HL-60 (cell line): Measurements from ENCODE around the gene ALDH1B1.

Experiments used
- DNase-seq, 2 experiments: peaks; one replicate each; pipeline ENCODE4 v3.0.0-alpha.2; 2010 to 2020; ENCODE audit warnings: low read depth in 1 of 2, low spot score in 1 of 2
- H3K27ac ChIP-seq: fragments of 250-450 bp; sonication (Bioruptor Pico); replicated peaks from 2 replicates; pipeline ENCODE4 v1.5.1; 2020; ENCODE audit warnings: mild to moderate bottlenecking, moderate library complexity
- H3K27me3 ChIP-seq: fragments of 250-450 bp; sonication (Bioruptor Pico); 2 replicates; pipeline ENCODE4 v1.5.1; 2021; ENCODE audit warnings: mild to moderate bottlenecking, moderate library complexity; ENCODE audit not compliant: insufficient read depth, poor library complexity, severe bottlenecking
- H3K4me3 ChIP-seq: replicated peaks from 2 replicates; pipeline ENCODE4 v1.5.1; 2011; ENCODE audit warnings: mild to moderate bottlenecking, control low read depth, low read length; ENCODE audit not compliant: insufficient read depth
- CTCF ChIP-seq: IDR thresholded peaks from one replicate; pipeline ENCODE4 v1.5.1; 2011; ENCODE audit warnings: low read length, control low read depth, inconsistent platforms; ENCODE audit not compliant: insufficient read depth
- GABPA ChIP-seq: IDR thresholded peaks from 2 replicates; pipeline ENCODE4 v1.6.1; 2012; ENCODE audit warnings: low read depth
- POLR2AphosphoS5 ChIP-seq: IDR thresholded peaks from 2 replicates; pipeline ENCODE4 v1.6.1; 2012; ENCODE audit warnings: low read depth
- REST ChIP-seq: IDR thresholded peaks from 2 replicates; pipeline ENCODE4 v1.6.1; 2012; ENCODE audit warnings: low read depth; ENCODE audit not compliant: insufficient replicate concordance
- SPI1 ChIP-seq: IDR thresholded peaks from 2 replicates; pipeline ENCODE4 v1.6.1; 2012; ENCODE audit warnings: low read depth, mild to moderate bottlenecking, borderline replicate concordance

ALDH1B1 gene

GRCh38 chr9:38358390-38359296, 33.9 kb upstream of the ALDH1B1 start:
- Histone ChIP-seq H3K4me3 (no peak overlapping the region), H3K27ac (no peak overlapping the region), H3K27me3 (no peaks in the 10 kb centered on the region)
- DNase-seq = no peak
- TF ChIP-seq SPI1 (no peak), CTCF (no peak), GABPA (no peak), REST (no peak), POLR2AphosphoS5 (no peak)

GRCh38 chr9:38359297-38359653, 33.2 kb upstream of the ALDH1B1 start:
- DNase-seq = no peak
- Histone ChIP-seq H3K27ac (no peak overlapping the region), H3K27me3 (no peaks in the 10 kb centered on the region), H3K4me3 (no peak overlapping the region)
- no peak for TF ChIP-seq CTCF
- TF ChIP-seq POLR2AphosphoS5 = no peak
- no peak for TF ChIP-seq SPI1
- no peak for TF ChIP-seq REST
- no peak for TF ChIP-seq GABPA

- TF ChIP-seq POLR2AphosphoS5 (no peak), CTCF (no peak), REST (no peak), GABPA (no peak), SPI1 (no peak)
- H3K27ac ChIP-seq = no peak overlapping the region
- no peak for DNase-seq
- no peaks in the 10 kb centered on the region for H3K27me3 ChIP-seq
- no peak overlapping the region for H3K4me3 ChIP-seq
Observed at GRCh38 chr9:38359689-38360385, 32.7 kb upstream of the ALDH1B1 start.
